Measurements from ENCODE around the gene FGD3.
A peak's percentile ranks its signal among the peaks of the same experiment; 100 is the strongest.

Gene FGD3

GRCh38 chr9:93045521-93045920 lies 98.2 kb downstream of the FGD3 start:
- no peak for DNase-seq (ENCODE audit: low spot score)
- TF ChIP-seq, protein P1, sequence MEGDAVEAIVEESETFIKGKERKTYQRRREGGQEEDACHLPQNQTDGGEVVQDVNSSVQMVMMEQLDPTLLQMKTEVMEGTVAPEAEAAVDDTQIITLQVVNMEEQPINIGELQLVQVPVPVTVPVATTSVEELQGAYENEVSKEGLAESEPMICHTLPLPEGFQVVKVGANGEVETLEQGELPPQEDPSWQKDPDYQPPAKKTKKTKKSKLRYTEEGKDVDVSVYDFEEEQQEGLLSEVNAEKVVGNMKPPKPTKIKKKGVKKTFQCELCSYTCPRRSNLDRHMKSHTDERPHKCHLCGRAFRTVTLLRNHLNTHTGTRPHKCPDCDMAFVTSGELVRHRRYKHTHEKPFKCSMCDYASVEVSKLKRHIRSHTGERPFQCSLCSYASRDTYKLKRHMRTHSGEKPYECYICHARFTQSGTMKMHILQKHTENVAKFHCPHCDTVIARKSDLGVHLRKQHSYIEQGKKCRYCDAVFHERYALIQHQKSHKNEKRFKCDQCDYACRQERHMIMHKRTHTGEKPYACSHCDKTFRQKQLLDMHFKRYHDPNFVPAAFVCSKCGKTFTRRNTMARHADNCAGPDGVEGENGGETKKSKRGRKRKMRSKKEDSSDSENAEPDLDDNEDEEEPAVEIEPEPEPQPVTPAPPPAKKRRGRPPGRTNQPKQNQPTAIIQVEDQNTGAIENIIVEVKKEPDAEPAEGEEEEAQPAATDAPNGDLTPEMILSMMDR (IDR thresholded peaks at IDR 0.05) = no peak
- H3K27ac ChIP-seq = no peak overlapping the region
- no peak overlapping the region for H3K4me3 ChIP-seq

- Histone ChIP-seq H3K4me3 (no peak overlapping the region), H3K27ac (no peak overlapping the region)
- no peak for DNase-seq (ENCODE audit: low spot score)
- TF ChIP-seq, protein P1 (IDR thresholded peaks at IDR 0.05) = no peak
Measured at GRCh38 chr9:93048566-93049448, 101.5 kb downstream of the FGD3 start.

GRCh38 chr9:93049491-93049890 lies 102.2 kb downstream of the FGD3 start:
- TF ChIP-seq, protein P1 (IDR thresholded peaks at IDR 0.05) = no peak
- H3K4me3 ChIP-seq = no peak overlapping the region
- no peak overlapping the region for H3K27ac ChIP-seq
- DNase-seq (ENCODE audit: low spot score) = no peak

DNA sequence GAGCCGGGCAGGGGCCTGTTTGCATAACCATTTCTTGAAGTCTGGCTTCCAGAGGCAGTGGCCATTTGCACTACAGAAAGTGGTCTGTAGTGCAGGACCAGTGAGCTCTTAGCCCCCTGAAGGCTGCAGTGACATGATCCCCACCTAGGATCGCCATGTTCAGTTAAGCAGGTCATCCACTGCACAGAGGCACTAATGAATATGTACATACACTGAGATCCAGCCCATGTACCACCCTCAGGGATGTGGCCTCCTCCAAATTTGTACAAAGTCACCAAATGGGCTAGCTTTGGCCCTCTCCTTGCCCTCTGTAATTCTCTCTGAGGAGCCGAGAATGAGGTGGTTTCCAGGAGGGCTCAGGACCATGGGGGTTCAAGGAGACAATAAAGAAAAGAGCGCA lies 102.9 kb downstream of the FGD3 start:
- no peak for DNase-seq (ENCODE audit: low spot score)
- Histone ChIP-seq H3K4me3 (no peak overlapping the region), H3K27ac (peak overlapping the region in 1 of 2 donors; percentile 75)
- TF ChIP-seq, protein P1 (IDR thresholded peaks at IDR 0.05) = no peak

GRCh38 chr9:93051680-93052089 lies 104.4 kb downstream of the FGD3 start:
- Histone ChIP-seq H3K27ac (peak overlapping the region; percentile 75 to 91), H3K4me3 (no peak overlapping the region)
- peak; percentile 84 for DNase-seq (ENCODE audit: low spot score)
- TF ChIP-seq, protein P1 (IDR thresholded peaks at IDR 0.05) = no peak

DNA sequence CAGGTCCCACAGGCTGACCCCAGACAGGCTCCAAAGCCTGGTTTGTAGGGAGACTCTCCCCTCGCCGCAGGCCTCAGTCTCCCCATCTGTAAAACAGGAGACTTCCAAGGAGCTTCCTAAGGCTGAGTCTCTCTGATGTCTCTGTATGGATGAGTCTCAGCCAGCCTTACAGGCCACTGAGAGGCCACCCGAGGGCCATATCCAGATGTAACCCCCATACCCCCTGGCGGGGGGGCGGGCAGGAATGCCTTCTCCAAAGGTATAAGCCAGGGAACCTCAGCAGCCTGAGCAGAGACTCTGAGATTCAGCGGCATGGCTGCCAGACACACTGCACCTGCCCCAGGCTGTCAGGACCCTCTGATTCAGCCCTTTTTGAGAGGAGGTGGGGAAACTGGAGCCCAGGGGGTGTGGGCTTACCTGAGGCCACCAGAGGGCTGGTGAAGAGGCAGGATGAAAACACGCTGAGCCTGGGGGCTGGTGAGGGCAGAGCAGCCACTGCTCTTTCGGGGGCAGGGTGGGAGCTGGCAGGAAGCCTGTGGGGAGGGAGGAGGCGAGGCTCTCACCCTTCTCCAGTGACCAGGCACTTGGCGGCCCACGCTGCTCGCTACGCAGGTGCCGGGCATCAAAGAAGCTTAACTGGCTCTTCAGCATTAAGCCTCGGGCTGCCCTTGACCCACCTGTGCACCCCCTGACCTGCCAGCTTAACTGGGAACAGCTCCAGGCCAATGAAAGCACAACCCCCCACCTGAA lies 105.6 kb downstream of the FGD3 start:
- TF ChIP-seq, protein P1 (IDR thresholded peaks at IDR 0.05) = no peak
- H3K4me3 ChIP-seq = no peak overlapping the region
- H3K27ac ChIP-seq = peak overlapping the region; percentile 75 to 91
- DNase-seq (ENCODE audit: low spot score) = no peak

All from coronary artery (tissue), 2 donors.